Stomach (tissue), 4 donors: ENCODE data around the gene P2RX7.

ENCODE experiments used
- EP300 ChIP-seq: sonication (generic); formaldehyde crosslinking; IDR thresholded peaks from one replicate; pipeline ENCODE4 v1.6.1; 2017; ENCODE audit warnings: antibody characterized with exemption
- POLR2A ChIP-seq, 4 donors: fragments of 450-650 bp; IDR thresholded peaks; one replicate each; pipeline ENCODE4 v1.6.1; 2016; ENCODE audit warnings: antibody characterized with exemption in 4 of 4, control low read depth in 2 of 4, mild to moderate bottlenecking in 1 of 4, moderate library complexity in 1 of 4
- TF ChIP-seq, protein P1 (sequence below), 7 experiments: fragments of 450-650 bp in 4 of 7; fragments of 200-600 bp in 3 of 7; sonication (generic) in 3 of 7; IDR thresholded peaks; one replicate each; pipeline ENCODE4 v1.5.1; 2016 to 2019; ENCODE audit warnings: antibody characterized with exemption in 7 of 7, control low read depth in 2 of 7, mild to moderate bottlenecking in 1 of 7

- TF ChIP-seq, protein P1, sequence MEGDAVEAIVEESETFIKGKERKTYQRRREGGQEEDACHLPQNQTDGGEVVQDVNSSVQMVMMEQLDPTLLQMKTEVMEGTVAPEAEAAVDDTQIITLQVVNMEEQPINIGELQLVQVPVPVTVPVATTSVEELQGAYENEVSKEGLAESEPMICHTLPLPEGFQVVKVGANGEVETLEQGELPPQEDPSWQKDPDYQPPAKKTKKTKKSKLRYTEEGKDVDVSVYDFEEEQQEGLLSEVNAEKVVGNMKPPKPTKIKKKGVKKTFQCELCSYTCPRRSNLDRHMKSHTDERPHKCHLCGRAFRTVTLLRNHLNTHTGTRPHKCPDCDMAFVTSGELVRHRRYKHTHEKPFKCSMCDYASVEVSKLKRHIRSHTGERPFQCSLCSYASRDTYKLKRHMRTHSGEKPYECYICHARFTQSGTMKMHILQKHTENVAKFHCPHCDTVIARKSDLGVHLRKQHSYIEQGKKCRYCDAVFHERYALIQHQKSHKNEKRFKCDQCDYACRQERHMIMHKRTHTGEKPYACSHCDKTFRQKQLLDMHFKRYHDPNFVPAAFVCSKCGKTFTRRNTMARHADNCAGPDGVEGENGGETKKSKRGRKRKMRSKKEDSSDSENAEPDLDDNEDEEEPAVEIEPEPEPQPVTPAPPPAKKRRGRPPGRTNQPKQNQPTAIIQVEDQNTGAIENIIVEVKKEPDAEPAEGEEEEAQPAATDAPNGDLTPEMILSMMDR (IDR thresholded peaks at IDR 0.05) = no peak
- no peak for TF ChIP-seq POLR2A (IDR thresholded peaks at IDR 0.05)
- TF ChIP-seq EP300 = no peak
Observed at GRCh38 chr12:121111684-121112083, 21.0 kb upstream of the P2RX7 start.
